Heart right ventricle (tissue), 16 donors: ENCODE results near the gene TBCCD1. TPM values are rescaled to one million over a fixed set of nuclear protein-coding genes. Genes with fewer than 3 reads are reported as not detected.

Experiments
- ATAC-seq, 8 donors: fragments of 200-7000 bp; cut with Tn5 transposase; one replicate each; pipeline ENCODE4 v1.9.1; 2020; ENCODE audit warnings: mild to moderate bottlenecking in 8 of 8, moderate library complexity in 8 of 8, moderate number of reproducible peaks in 1 of 8
- DNase-seq, 2 donors: peaks; one replicate each; pipeline ENCODE4 v3.0.0-alpha.2; 2020
- H3K27ac ChIP-seq, 10 donors: fragments of 200-600 bp; sonication (generic) in 2 of 10; one replicate each; pipeline versions ENCODE4 v1.5.0 to v1.8.0; 2020 to 2022; ENCODE audit warnings: mild to moderate bottlenecking in 3 of 10
- H3K27me3 ChIP-seq, 7 donors: fragments of 200-600 bp; one replicate each; pipeline ENCODE4 v1.8.0; 2021 to 2022; ENCODE audit warnings: mild to moderate bottlenecking in 2 of 7
- H3K36me3 ChIP-seq, 9 donors: fragments of 200-600 bp; sonication (generic) in 1 of 9; one replicate each; pipeline versions ENCODE4 v1.5.0 to v1.8.0; 2020 to 2022; ENCODE audit warnings: mild to moderate bottlenecking in 2 of 9
- H3K4me1 ChIP-seq, 9 donors: fragments of 200-600 bp; sonication (generic) in 1 of 9; one replicate each; pipeline versions ENCODE4 v1.5.0 to v1.8.0; 2020 to 2022; ENCODE audit warnings: mild to moderate bottlenecking in 4 of 9
- H3K4me3 ChIP-seq, 10 donors: fragments of 200-600 bp; sonication (generic) in 2 of 10; one replicate each; pipeline versions ENCODE4 v1.5.0 to v1.8.0; 2020 to 2022; ENCODE audit warnings: mild to moderate bottlenecking in 7 of 10, moderate library complexity in 2 of 10
- H3K9me3 ChIP-seq, 11 donors: fragments of 200-600 bp in 10 of 11; sonication (generic) in 2 of 11; one replicate each; pipeline versions ENCODE4 v1.5.0 to v1.8.0; 2013 to 2022; ENCODE audit warnings: mild to moderate bottlenecking in 2 of 11, control low read depth in 1 of 11, moderate library complexity in 1 of 11
- WGBS, 2 donors: extraction: QIAGEN DNeasy Blood & Tissue Kit; methylation state at CpG; one replicate each; pipeline ENCODE4 v1.1.7; 2013; ENCODE audit warnings: inconsistent platforms in 1 of 2; 5-methylcytosine and 5-hydroxymethylcytosine counted together
- intact Hi-C, 10 donors: fragments of 100-400 bp; cut with DNase I; formaldehyde crosslinking; loops; one replicate each; pipeline versions ENCODE4 v1.11.1 to v1.14.2; 2022
- polyA plus RNA-seq, 2 donors: library from polyadenylated mRNA; stranded (reverse); fragments of 200-250 nt; gene quantifications; one replicate each; pipeline ENCODE4 v1.2.3, GENCODE V29; 2013
- total RNA-seq, 10 donors: library from RNA; stranded (reverse); fragmentation: NEBNext Ultra II Directional in 3 of 10; extraction: Animal tissue kit (Norgen Biotek cat#: 25700) in 3 of 10; gene quantifications; one replicate each; pipeline versions ENCODE4 v1.2.1 to v1.2.4, GENCODE V29; 2021 to 2023
- TF ChIP-seq, protein P1 (sequence below), 9 donors: fragments of 200-600 bp; sonication (generic) in 2 of 9; IDR thresholded peaks; one replicate each; pipeline versions ENCODE4 v1.5.0 to v1.8.0; 2021 to 2022; ENCODE audit warnings: antibody characterized with exemption in 9 of 9, mild to moderate bottlenecking in 5 of 9, moderate library complexity in 1 of 9
- donor health status: Arrhythmogenic right ventricular cardiomyopathy.
- donor health status: ischemic (EF 13 %, LVEDD 7.1; RV severe dilation, severe dysfunction).
- donor health status: healthy with polysubstance abuse.
- donor health status: DM: no; HTN: yes; CAD: no.
- donor health status: DM: no; HTN: no; CAD: no.
- donor health status: ischemic (EF 25% LVEDD 6.9; RV normal size, moderate dysfunction).
- donor health status: ischemic (EF 25% LVEDD 5.7; RV mildly dilated, moderate dysfunction).
- donor health status: healthy.
- donor health status: DM: yes; HTN: yes; CAD: no.
- donor health status: Ischemic cardiomyopathy.
- donor health status: ischemic (EF 35%, LVEDD 5.7; RV mildly dilated, moderate dysfunction).
- donor health status: nonischemic (EF 11% LVEDD 7.7; RV severe dilation, severe dysfunction).
- donor health status: DM: yes; HTN: yes; CAD: no.
- donor health status: PGD.
- donor health status: ischemic (EF 29% LVEDD 5.4; RV normal size, mild dysfunction).
- donor health status: nonischemic (EF 23%, LVEDD 6.1; RV moderate dilation, normal function).

TBCCD1 gene
- total and polyA plus RNA-seq, 12 donors: 3.1 to 7.9 (median 6.7) TPM

DNA sequence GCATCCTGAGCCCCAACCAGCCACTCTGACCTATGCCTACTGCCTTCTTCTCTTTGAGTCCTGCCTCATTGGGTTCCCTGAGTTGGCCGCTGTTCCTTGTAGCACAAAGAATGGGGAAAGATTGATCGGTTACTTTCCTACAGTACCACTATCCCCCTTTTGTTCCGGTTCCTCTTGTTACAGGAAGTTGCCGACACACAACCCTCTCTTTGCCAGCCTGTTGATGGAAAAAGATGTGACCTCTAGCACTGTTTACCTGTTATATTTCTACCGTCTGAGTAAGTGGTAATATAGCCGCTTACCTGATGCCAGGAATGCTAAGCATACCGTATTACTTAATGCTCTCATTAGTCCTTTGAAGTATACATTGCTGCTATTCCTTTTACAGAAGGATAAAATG, 36.0 kb upstream of the TBCCD1 start:
- TF ChIP-seq, protein P1, sequence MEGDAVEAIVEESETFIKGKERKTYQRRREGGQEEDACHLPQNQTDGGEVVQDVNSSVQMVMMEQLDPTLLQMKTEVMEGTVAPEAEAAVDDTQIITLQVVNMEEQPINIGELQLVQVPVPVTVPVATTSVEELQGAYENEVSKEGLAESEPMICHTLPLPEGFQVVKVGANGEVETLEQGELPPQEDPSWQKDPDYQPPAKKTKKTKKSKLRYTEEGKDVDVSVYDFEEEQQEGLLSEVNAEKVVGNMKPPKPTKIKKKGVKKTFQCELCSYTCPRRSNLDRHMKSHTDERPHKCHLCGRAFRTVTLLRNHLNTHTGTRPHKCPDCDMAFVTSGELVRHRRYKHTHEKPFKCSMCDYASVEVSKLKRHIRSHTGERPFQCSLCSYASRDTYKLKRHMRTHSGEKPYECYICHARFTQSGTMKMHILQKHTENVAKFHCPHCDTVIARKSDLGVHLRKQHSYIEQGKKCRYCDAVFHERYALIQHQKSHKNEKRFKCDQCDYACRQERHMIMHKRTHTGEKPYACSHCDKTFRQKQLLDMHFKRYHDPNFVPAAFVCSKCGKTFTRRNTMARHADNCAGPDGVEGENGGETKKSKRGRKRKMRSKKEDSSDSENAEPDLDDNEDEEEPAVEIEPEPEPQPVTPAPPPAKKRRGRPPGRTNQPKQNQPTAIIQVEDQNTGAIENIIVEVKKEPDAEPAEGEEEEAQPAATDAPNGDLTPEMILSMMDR (IDR thresholded peaks at IDR 0.05): no peak

DNA sequence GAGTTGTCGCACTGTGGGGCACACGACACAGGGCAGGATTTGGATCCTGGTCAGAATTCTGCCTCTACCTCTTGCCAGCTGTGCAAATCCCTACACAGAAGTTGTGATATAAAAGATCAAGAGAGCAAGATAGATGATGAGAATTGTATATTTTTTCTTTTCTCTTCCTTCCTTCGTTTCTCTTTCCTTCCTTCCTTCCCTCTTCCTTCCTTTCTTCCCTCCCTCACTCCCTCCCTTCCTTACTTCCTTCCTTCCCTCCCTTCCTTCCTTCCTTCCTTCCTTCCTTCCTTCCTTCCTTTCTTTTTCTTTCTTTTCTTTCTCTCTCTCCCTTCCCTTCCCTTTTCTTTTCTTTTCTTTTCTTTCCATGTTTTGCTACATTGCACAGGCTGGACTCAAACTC, 33.8 kb upstream of the TBCCD1 start:
- WGBS, 2 donors: 74 to 75% methylated on average over 3 of the region's 3 CpGs
- ATAC-seq: no peak
- H3K36me3 ChIP-seq: no peaks in the 10 kb centered on the region

More for the DNA sequence above, 36.0 kb upstream of the TBCCD1 start:
- intact Hi-C loops: no loop called here
- peaks cover 0 to 12% (median 0%) of the 10 kb centered on the region in 9 donors for H3K4me1 ChIP-seq
- H3K9me3 ChIP-seq: no peaks in the 10 kb centered on the region
- 82 to 83% methylated on average over 7 of the region's 7 CpGs for WGBS, 2 donors
- no peak for ATAC-seq
- H3K27ac ChIP-seq: no peak overlapping the region
- H3K27me3 ChIP-seq: no peaks in the 10 kb centered on the region
- no peak for DNase-seq
- H3K4me3 ChIP-seq: no peak overlapping the region
- no peaks in the 10 kb centered on the region for H3K36me3 ChIP-seq

DNA sequence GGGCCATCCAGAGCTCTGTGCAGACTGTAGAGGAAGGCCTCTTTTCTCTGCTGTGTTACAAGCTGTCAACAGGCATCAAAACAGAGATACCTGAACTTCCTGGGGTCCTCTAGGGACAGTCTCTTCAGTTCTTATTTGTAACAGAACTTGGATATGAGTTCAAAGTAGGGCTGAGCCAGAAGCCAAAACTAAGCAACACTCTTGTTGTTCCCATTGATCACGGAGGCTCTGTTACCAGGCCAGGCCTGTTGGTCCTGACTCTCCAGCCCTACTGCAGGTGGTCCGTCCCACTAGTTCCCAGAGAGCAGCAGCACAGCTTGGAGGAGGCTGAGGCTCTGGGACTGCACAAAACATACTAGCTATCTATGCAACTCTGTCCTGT, 32.6 kb upstream of the TBCCD1 start:
- Histone ChIP-seq H3K9me3 (no peaks in the 10 kb centered on the region), H3K27ac (peak overlapping the region in 3 of 10 donors; percentile 49 to 75 (median 58)), H3K4me3 (no peak overlapping the region), H3K4me1 (peaks cover 0 to 13% (median 0%) of the 10 kb centered on the region in 9 donors), H3K27me3 (no peaks in the 10 kb centered on the region), H3K36me3 (no peaks in the 10 kb centered on the region)
- TF ChIP-seq, protein P1 (IDR thresholded peaks at IDR 0.05): no peak
- no peak for ATAC-seq
- intact Hi-C loops: no loop called here
- no peak for DNase-seq
- WGBS, 2 donors: 71 to 78% methylated on average over 2 of the region's 2 CpGs

More for the DNA sequence above, 33.8 kb upstream of the TBCCD1 start:
- H3K27ac ChIP-seq: no peak overlapping the region
- intact Hi-C loops: no loop called here
- H3K4me3 ChIP-seq: no peak overlapping the region
- TF ChIP-seq, protein P1 (IDR thresholded peaks at IDR 0.05): no peak
- DNase-seq: no peak
- H3K27me3 ChIP-seq: no peaks in the 10 kb centered on the region
- H3K9me3 ChIP-seq: no peaks in the 10 kb centered on the region
- H3K4me1 ChIP-seq: peaks cover 0 to 12% (median 0%) of the 10 kb centered on the region in 9 donors

DNA sequence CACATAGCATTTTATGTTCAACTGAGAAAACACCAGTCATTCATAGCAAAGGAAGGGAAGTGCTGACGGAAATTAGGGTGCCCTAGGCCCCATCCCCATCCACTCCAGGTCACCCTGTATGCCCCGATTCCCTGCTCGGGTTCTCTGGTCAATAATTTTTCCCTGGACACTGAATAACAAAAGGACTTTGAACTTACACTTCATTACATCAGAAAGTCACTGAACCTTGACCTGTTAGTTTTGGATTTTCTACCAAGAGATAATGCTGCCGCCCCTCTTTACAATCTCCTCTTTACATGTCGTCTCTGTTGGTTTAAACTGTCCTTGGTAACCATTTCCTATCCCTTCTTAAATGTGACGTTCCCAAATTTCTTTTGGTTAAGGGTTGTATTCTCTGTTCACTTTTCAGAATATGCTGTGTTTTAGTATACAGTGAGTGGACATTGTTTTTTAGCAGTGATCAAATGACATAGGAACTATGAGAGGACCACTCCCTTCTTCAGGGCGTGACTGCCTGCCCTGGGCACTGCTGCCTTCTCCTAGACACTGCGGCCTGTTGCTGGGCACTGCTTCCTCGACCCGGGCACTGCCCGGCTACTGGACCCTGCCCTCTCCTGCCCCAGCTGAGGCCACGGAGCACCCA, 32.1 kb upstream of the TBCCD1 start:
- Histone ChIP-seq H3K9me3 (no peaks in the 10 kb centered on the region), H3K36me3 (no peaks in the 10 kb centered on the region), H3K4me3 (no peak overlapping the region), H3K27me3 (no peaks in the 10 kb centered on the region), H3K27ac (peak overlapping the region in 5 of 10 donors; percentile 49 to 75 (median 58)), H3K4me1 (peaks cover 0 to 18% (median 0%) of the 10 kb centered on the region in 9 donors)
- WGBS, 2 donors: 69 to 72% methylated on average over 12 of the region's 12 CpGs
- no peak for DNase-seq
- intact Hi-C loops: no loop called here
- TF ChIP-seq, protein P1 (IDR thresholded peaks at IDR 0.05): no peak
- ATAC-seq: peak in 3 of 8 donors; percentile 5 to 44 (median 30)
